ENCODE data around the gene PAPOLB. TPM values are rescaled to one million over a fixed set of nuclear protein-coding genes. Genes with fewer than 3 reads are reported as not detected.
A peak's percentile ranks its signal among the peaks of the same experiment; 100 is the strongest.

PAPOLB gene
- total RNA-seq, 4 donors from 2014 or later, result 0.11 to 0.30 TPM; not detected in 2

DNA sequence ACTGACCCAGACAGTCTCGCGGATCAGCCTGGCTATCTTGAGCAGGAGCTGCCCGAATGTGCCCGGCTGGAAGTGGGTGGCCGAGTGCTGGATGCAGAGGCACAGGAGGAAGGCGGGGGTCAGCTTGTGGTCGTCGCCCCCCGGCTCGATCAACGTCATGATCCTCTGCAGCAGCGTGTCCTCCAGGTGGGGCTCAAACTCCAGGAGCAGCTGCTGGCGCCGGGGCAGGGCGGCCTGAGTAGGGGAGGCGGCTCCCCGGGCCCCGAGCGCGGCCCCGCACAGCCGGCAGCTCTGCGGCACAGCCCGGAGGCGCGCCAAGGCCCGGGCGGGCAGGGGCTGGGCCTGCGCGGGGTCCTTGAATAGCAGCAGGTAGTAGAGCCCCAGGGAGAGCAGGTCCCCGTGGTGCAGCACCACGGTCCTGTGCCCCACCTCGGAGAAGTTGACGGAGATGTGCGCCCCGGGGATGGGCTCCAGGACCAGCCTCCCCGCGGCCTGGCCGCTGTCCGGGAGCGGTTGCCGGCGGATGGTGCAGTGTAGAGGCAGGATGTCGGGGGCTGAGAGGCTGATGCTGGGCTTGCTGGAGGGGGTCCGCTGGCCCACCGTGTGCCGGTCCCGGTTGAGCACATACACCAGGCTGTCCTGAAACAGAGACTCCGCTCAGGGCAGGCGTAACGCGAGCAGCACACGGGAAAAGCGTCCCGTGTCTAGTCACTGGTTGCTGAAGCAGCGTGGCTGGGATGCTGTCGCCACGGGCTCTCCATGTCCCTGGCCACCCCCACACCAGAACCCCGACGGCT, 27.0 kb downstream of the PAPOLB start:
- WGBS, result 93% methylated on average over 24 of the region's 60 CpGs
- H3K4me3 ChIP-seq, result no peak overlapping the region
- TF ChIP-seq POLR2AphosphoS5 (IDR thresholded peaks at IDR 0.05) (no peak), EP300 (IDR thresholded peaks at IDR 0.05) (no peak), POLR2A (IDR thresholded peaks at IDR 0.05) (no peak)
- TF ChIP-seq, protein P1, sequence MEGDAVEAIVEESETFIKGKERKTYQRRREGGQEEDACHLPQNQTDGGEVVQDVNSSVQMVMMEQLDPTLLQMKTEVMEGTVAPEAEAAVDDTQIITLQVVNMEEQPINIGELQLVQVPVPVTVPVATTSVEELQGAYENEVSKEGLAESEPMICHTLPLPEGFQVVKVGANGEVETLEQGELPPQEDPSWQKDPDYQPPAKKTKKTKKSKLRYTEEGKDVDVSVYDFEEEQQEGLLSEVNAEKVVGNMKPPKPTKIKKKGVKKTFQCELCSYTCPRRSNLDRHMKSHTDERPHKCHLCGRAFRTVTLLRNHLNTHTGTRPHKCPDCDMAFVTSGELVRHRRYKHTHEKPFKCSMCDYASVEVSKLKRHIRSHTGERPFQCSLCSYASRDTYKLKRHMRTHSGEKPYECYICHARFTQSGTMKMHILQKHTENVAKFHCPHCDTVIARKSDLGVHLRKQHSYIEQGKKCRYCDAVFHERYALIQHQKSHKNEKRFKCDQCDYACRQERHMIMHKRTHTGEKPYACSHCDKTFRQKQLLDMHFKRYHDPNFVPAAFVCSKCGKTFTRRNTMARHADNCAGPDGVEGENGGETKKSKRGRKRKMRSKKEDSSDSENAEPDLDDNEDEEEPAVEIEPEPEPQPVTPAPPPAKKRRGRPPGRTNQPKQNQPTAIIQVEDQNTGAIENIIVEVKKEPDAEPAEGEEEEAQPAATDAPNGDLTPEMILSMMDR (IDR thresholded peaks at IDR 0.05), result no peak
- DNase-seq (ENCODE audit: low spot score in 2 of 2), result no peak
- H3K9me3 ChIP-seq, result no peaks in the 10 kb centered on the region
- H3K27me3 ChIP-seq, result no peaks in the 10 kb centered on the region
- H3K36me3 ChIP-seq, result peaks cover 8% of the 10 kb centered on the region
- H3K27ac ChIP-seq, result no peak overlapping the region
- H3K4me1 ChIP-seq, result no peaks in the 10 kb centered on the region

DNA sequence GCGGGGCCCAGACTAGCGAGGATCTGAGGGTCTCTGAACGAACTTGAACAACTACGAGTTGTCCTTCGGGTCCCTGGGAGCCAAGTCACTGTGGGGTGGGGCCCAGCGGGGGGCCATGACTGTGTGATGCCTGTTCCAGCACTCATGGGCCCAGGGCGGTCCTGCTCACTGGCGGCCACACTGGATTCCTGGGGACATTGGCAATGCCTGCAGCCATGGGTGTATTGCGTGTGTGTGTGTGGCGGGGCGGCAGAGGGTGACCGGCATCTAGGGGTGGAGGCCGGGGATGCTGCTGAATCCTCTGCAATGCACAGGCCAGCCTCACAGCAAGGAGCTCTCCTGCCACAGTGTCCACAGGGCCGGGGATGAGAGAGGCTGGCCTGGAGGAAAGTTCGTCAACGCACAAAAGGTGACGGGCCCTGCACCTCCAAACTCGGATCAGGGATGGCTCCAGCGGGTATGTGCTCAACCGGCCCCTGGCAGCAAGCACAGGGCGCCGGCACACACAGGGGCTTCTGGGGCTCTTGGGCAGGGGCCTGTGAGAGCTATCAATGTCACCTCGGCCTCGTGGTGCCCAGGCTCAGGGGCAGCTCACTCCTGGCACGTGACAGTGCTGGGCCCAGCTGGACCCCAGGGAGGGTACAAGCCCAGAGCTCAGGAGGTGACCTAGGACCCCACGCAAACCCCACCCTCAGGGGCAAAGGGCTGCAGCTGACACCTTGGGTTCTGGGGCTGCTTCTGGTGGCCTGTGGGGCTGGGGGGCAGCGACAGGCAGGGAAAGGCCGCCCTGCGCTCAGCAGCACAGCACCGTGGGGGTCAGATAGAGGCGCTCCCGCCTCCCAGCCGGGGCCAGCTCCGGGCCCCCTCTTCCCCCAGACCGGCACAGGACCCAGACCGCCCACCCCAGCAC, 27.9 kb downstream of the PAPOLB start:
- TF ChIP-seq, protein P1 (IDR thresholded peaks at IDR 0.05), result no peak
- TF ChIP-seq POLR2AphosphoS5 (IDR thresholded peaks at IDR 0.05), result no peak
- peaks cover 8% of the 10 kb centered on the region for H3K36me3 ChIP-seq
- H3K9me3 ChIP-seq, result no peaks in the 10 kb centered on the region
- no peak overlapping the region for H3K27ac ChIP-seq
- DNase-seq (ENCODE audit: low spot score in 2 of 2), result no peak
- 91% methylated on average over 29 of the region's 36 CpGs for WGBS
- H3K27me3 ChIP-seq, result no peaks in the 10 kb centered on the region
- no peaks in the 10 kb centered on the region for H3K4me1 ChIP-seq
- no peak overlapping the region for H3K4me3 ChIP-seq

DNA sequence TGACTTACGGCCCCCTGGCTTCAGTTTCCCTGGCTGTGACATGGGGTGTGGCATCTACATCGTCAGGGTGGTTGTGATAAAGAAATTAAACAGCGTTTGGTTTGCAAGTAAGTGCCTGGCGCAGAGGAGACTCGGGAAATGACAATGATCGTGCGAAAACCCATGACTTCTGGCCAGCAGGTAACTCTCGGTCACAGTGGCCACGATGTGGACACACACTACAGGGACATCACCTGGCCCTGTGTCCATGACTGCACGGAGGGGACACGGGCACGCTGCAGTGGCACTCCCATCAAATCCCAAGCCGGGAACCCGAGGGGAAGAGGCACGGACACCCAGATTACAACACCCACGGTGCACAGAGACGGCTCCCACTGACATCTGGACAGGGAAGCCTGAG, 28.7 kb downstream of the PAPOLB start:
- TF ChIP-seq, protein P1 (IDR thresholded peaks at IDR 0.05), result no peak
- no peak for TF ChIP-seq POLR2A (IDR thresholded peaks at IDR 0.05)
- TF ChIP-seq POLR2AphosphoS5 (IDR thresholded peaks at IDR 0.05), result no peak
- no peak for TF ChIP-seq EP300 (IDR thresholded peaks at IDR 0.05)
- whole genome bisulfite sequencing, result 88% methylated on average over 17 of the region's 17 CpGs
- Histone ChIP-seq H3K9me3 (no peaks in the 10 kb centered on the region), H3K27me3 (no peaks in the 10 kb centered on the region), H3K27ac (no peak overlapping the region), H3K4me1 (no peaks in the 10 kb centered on the region), H3K36me3 (peaks cover 8% of the 10 kb centered on the region), H3K4me3 (no peak overlapping the region)
- DNase-seq (ENCODE audit: low spot score in 2 of 2), result no peak

DNA sequence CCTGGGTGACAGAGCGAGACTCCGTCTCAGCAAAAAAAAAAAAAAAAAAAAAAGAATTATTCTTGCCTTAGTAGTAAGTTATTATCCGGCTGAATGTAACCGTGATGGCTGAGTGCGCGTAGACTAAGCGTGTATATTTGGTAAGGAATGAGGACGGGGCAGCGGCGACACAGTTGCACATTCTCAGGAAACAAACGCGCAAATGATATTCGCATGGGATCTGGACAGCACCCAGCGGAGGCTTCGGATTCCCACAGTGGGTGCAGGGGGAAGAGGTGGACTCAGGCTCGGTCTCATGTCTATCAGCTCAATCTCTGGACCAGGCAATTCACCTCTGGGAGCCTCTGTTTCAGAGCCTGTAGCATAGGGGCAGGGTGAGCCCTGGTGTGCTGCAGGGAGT, 29.1 kb downstream of the PAPOLB start:
- DNase-seq (ENCODE audit: low spot score in 2 of 2), result peak in 1 of 2 donors; percentile 16
- Histone ChIP-seq H3K4me3 (no peak overlapping the region), H3K4me1 (no peaks in the 10 kb centered on the region), H3K27me3 (no peaks in the 10 kb centered on the region), H3K27ac (no peak overlapping the region), H3K36me3 (peaks cover 8% of the 10 kb centered on the region), H3K9me3 (no peaks in the 10 kb centered on the region)
- TF ChIP-seq EP300 (IDR thresholded peaks at IDR 0.05) (no peak), POLR2A (IDR thresholded peaks at IDR 0.05) (no peak), POLR2AphosphoS5 (IDR thresholded peaks at IDR 0.05) (no peak)
- TF ChIP-seq, protein P1 (IDR thresholded peaks at IDR 0.05), result no peak
- WGBS, result 92% methylated on average over 16 of the region's 16 CpGs

Measured in suprapubic skin (tissue), 4 donors.